Measurements from ENCODE around the gene RIMOC1. TPM values are rescaled to one million over a fixed set of nuclear protein-coding genes. Genes with fewer than 3 reads are reported as not detected.

RIMOC1 gene
- polyA plus RNA-seq, 2 donors, result 5.6 to 6.6 TPM

DNA sequence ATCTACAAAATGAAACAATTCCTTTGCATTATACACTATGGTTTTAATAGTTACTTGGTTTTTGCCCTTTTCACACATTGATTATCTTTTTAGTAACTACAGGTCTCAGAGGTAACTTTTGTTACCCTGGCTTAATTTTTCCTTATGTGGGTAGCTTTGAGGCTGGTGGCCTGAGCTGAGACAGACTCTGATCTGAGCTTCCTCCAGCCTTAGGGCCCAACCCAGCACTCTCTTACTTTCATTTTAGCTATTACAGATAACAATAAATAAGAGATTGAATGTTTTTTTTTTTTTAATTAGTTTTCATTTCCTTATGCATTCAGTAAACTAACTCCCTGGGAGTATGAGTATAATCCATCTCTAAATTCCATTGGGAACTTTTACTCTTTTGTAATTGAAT lies 18.9 kb upstream of the RIMOC1 start:
- Histone ChIP-seq H3K4me3 (ENCODE audit: low read depth in 1 of 2, low read length in 2 of 2) (no peak overlapping the region), H3K36me3 (ENCODE audit: control insufficient read depth in 2 of 2, insufficient read depth in 2 of 2, low read length in 1 of 2) (no peaks in the 10 kb centered on the region), H3K4me1 (ENCODE audit: control insufficient read depth in 2 of 2, insufficient read depth in 2 of 2, low read length in 1 of 2) (no peaks in the 10 kb centered on the region), H3K27ac (ENCODE audit: low read depth in 2 of 2, low read length in 1 of 2) (no peak overlapping the region), H3K9me3 (ENCODE audit: control insufficient read depth in 2 of 2, insufficient read depth in 1 of 2, low read depth in 1 of 2, low read length in 1 of 2) (no peaks in the 10 kb centered on the region), H3K27me3 (ENCODE audit: control insufficient read depth in 1 of 2, insufficient read depth in 2 of 2, low read length in 2 of 2) (no peaks in the 10 kb centered on the region)

DNA sequence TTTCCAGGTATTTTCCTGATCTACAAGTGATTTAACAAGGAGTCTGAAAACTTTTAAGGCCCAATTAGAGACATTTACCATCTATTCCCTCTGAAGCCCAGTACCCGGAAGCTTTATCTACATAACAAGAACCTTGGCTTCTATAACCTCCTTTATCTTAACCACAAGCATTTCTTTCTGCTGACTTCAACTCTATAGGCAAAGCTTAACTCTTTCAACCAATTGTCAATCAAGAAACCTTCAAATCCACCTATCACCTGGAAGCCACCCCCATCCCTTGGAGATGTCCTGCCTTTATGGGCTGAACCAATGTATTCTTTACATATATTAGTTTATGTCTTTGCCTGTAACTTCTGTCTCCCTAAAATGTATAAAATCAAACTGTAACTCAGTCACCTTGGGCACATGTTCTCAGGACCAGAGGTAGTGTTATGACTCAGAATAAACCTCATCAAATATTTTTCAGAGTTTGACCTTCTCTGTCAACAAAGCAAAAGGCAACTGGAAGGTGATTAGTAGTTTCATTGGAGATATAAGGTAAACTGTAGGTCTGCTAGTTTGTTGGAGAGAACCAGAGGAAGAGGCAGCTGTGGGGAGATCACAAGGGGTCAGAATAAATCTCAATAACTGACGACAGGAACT lies 13.0 kb upstream of the RIMOC1 start:
- no peaks in the 10 kb centered on the region for H3K4me1 ChIP-seq (ENCODE audit: control insufficient read depth in 2 of 2, insufficient read depth in 2 of 2, low read length in 1 of 2)
- no peaks in the 10 kb centered on the region for H3K9me3 ChIP-seq (ENCODE audit: control insufficient read depth in 2 of 2, insufficient read depth in 1 of 2, low read depth in 1 of 2, low read length in 1 of 2)
- no peaks in the 10 kb centered on the region for H3K36me3 ChIP-seq (ENCODE audit: control insufficient read depth in 2 of 2, insufficient read depth in 2 of 2, low read length in 1 of 2)
- 53 to 72% methylated on average over 2 of the region's 2 CpGs for WGBS, 2 donors
- no peak overlapping the region for H3K27ac ChIP-seq (ENCODE audit: low read depth in 2 of 2, low read length in 1 of 2)
- no peak overlapping the region for H3K4me3 ChIP-seq (ENCODE audit: low read depth in 1 of 2, low read length in 2 of 2)
- H3K27me3 ChIP-seq (ENCODE audit: control insufficient read depth in 1 of 2, insufficient read depth in 2 of 2, low read length in 2 of 2), result no peaks in the 10 kb centered on the region

DNA sequence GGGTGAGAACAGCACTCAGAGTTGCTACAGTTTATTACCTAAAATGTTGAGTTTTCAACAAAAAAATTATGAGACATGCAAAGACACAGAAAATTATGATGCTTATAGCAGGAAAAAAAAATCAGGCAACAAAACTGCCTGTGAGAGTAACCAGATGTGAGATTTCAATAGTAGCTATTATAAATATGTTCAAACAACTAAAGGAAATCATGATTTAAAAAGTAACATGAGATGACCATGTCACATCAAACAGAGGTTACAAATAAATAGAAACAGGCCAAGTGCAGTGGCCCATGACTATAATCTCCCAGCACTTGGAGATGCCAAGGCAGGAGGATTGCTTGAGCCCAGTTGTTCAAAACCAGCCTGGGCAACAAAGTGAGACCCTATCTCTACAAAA lies 12.1 kb upstream of the RIMOC1 start:
- Histone ChIP-seq H3K4me1 (ENCODE audit: control insufficient read depth in 2 of 2, insufficient read depth in 2 of 2, low read length in 1 of 2) (no peaks in the 10 kb centered on the region), H3K27ac (ENCODE audit: low read depth in 2 of 2, low read length in 1 of 2) (no peak overlapping the region), H3K9me3 (ENCODE audit: control insufficient read depth in 2 of 2, insufficient read depth in 1 of 2, low read depth in 1 of 2, low read length in 1 of 2) (no peaks in the 10 kb centered on the region), H3K36me3 (ENCODE audit: control insufficient read depth in 2 of 2, insufficient read depth in 2 of 2, low read length in 1 of 2) (no peaks in the 10 kb centered on the region), H3K27me3 (ENCODE audit: control insufficient read depth in 1 of 2, insufficient read depth in 2 of 2, low read length in 2 of 2) (no peaks in the 10 kb centered on the region), H3K4me3 (ENCODE audit: low read depth in 1 of 2, low read length in 2 of 2) (no peak overlapping the region)

DNA sequence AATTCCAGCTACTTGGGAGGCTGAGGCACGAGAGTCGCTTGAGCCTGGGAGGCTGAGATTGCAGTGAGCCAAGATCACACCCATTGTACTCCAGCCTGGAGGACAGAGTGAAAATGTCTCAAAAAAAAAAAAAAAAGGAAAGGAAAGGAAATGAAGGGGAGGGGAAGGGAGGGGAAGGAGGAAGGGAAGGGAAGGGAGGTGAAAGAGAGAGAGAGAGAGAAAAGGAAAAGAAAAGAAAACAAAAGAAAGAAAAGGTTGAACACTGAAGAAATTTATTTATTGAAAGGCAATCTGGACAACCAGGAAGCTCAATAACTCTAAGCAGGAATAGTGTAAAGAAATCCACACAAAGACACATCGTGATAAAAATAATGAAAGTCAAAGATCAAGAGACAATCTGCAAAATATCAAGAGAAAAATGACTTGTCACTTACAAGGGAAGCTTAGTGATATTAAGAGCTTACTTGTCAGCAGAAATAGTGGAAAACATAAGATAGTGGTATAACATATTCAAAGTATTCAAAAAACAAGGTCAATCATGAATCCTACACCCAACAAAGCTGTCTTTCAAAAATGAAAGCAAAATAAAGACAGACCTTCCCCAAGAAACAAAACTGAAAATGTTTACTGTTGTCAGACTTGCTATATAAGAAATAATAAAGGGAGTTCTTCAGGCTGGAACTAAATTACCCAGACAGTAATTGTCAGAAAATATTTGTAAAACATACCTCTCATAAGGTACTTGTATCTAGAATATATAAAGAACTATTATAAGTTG lies 10.9 kb upstream of the RIMOC1 start:
- H3K4me3 ChIP-seq (ENCODE audit: low read depth in 1 of 2, low read length in 2 of 2), result no peak overlapping the region
- H3K4me1 ChIP-seq (ENCODE audit: control insufficient read depth in 2 of 2, insufficient read depth in 2 of 2, low read length in 1 of 2), result no peaks in the 10 kb centered on the region
- H3K36me3 ChIP-seq (ENCODE audit: control insufficient read depth in 2 of 2, insufficient read depth in 2 of 2, low read length in 1 of 2), result no peaks in the 10 kb centered on the region
- no peaks in the 10 kb centered on the region for H3K9me3 ChIP-seq (ENCODE audit: control insufficient read depth in 2 of 2, insufficient read depth in 1 of 2, low read depth in 1 of 2, low read length in 1 of 2)
- 77 to 83% methylated on average over 3 of the region's 3 CpGs for WGBS, 2 donors
- no peak overlapping the region for H3K27ac ChIP-seq (ENCODE audit: low read depth in 2 of 2, low read length in 1 of 2)
- no peaks in the 10 kb centered on the region for H3K27me3 ChIP-seq (ENCODE audit: control insufficient read depth in 1 of 2, insufficient read depth in 2 of 2, low read length in 2 of 2)

DNA sequence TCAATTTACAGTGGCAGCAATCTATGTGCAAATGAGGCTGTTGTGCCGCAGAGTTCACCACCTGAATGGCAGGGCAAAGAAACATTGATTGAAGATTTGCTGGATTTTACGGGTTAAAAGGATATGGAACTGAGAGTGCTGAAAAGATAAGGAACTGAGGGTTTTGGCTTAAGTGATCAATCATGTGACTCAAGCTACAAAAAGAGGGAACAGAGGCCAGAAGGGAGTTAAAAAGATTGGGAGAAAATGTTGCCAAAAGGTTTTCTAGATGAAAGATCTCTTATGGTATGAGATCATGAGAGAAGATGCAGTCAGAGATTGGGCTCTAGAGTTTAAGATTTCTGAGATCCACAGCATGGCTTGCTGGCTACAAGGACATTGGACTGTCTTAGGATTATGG lies 7.9 kb upstream of the RIMOC1 start:
- 12 to 15% methylated on average over 2 of the region's 2 CpGs for WGBS, 2 donors
- Histone ChIP-seq H3K4me1 (ENCODE audit: control insufficient read depth in 2 of 2, insufficient read depth in 2 of 2, low read length in 1 of 2) (no peaks in the 10 kb centered on the region), H3K27me3 (ENCODE audit: control insufficient read depth in 1 of 2, insufficient read depth in 2 of 2, low read length in 2 of 2) (no peaks in the 10 kb centered on the region), H3K36me3 (ENCODE audit: control insufficient read depth in 2 of 2, insufficient read depth in 2 of 2, low read length in 1 of 2) (no peaks in the 10 kb centered on the region), H3K4me3 (ENCODE audit: low read depth in 1 of 2, low read length in 2 of 2) (no peak overlapping the region), H3K9me3 (ENCODE audit: control insufficient read depth in 2 of 2, insufficient read depth in 1 of 2, low read depth in 1 of 2, low read length in 1 of 2) (no peaks in the 10 kb centered on the region), H3K27ac (ENCODE audit: low read depth in 2 of 2, low read length in 1 of 2) (no peak overlapping the region)

DNA sequence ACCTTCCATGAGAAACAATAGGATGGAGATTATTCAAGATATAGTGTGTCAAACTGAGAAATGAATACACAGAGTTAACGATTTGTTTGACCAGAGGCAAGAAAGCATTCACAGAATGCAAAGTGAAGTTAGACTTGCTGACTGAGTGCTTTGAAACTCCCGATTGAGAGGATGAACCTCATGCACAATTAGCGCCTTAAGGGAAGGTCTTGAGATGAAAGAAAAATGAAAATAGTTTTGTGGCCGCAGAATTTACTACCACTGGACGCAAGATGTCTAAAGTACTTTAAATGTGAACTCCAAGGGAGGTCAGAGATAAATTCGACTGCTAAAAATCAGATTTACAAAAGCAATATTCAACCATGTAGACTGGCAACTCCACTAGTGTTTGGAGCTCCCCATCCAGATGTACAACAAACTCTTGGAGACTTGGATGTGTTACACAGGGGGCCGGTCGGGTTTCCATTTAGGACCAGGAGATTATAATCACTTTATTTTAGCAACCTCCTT lies 707 bp upstream of the RIMOC1 start:
- WGBS, 2 donors, result 41 to 46% methylated on average over 8 of the region's 8 CpGs
- no peaks in the 10 kb centered on the region for H3K27me3 ChIP-seq (ENCODE audit: control insufficient read depth in 1 of 2, insufficient read depth in 2 of 2, low read length in 2 of 2)
- no peaks in the 10 kb centered on the region for H3K4me1 ChIP-seq (ENCODE audit: control insufficient read depth in 2 of 2, insufficient read depth in 2 of 2, low read length in 1 of 2)
- peaks cover 0 to 3% of the 10 kb centered on the region in 2 donors for H3K36me3 ChIP-seq (ENCODE audit: control insufficient read depth in 2 of 2, insufficient read depth in 2 of 2, low read length in 1 of 2)
- peak overlapping the region; percentile 97 to 99 for H3K4me3 ChIP-seq (ENCODE audit: low read depth in 1 of 2, low read length in 2 of 2)
- peak overlapping the region; percentile 72 to 97 for H3K27ac ChIP-seq (ENCODE audit: low read depth in 2 of 2, low read length in 1 of 2)
- no peaks in the 10 kb centered on the region for H3K9me3 ChIP-seq (ENCODE audit: control insufficient read depth in 2 of 2, insufficient read depth in 1 of 2, low read depth in 1 of 2, low read length in 1 of 2)

DNA sequence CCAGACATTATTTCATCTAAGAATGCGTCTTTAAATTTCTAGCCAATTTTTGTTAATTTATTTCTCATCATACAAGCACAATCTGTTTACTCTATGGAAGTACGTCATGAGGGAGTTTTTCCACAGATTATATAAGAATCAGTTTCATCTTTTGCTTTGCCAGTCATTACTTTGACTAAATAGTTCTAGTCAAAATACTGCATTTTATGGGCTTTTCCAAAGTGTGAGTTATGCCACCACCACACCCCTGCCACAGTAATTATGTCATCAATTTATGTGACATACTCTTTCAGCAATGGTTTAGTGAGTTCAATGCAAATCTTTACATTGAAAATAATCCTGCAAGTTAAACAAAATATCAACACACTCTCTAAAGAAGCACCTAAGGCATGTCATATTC lies 2.0 kb downstream of the RIMOC1 start:
- H3K27ac ChIP-seq (ENCODE audit: low read depth in 2 of 2, low read length in 1 of 2), result no peak overlapping the region
- no peaks in the 10 kb centered on the region for H3K9me3 ChIP-seq (ENCODE audit: control insufficient read depth in 2 of 2, insufficient read depth in 1 of 2, low read depth in 1 of 2, low read length in 1 of 2)
- 79 to 87% methylated on average over 2 of the region's 2 CpGs for WGBS, 2 donors

DNA sequence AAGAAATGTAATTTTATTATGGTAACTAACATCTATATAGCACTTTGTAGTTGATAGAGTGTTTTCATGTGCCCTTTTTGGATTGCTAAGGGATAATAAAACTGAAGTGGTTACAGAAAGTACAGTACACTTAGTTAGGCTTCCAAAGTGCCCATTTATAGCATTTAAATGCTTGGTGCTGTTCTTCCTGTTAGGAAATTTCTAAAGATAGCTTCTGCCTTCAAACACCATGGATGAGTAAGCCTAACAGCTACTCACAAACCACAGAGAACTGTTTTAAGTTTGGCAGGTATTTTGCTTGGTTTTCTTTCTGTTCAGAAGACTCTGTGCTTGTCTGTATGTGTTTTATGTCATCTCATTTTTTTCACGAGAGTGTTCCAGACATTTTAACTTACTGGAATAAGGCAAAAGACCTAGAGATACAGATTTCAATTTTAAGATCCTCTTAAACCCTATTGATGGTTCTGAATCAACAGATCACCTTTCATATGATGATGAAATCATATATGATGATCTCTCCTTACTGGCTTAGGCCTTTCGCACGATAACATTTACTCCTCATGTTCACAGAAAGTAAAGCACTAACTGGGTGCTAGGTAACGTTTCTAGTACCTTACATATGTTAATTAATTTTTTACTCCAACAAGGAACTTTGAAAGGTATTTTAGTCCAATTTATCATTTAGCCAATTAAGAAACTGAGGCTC lies 4.4 kb downstream of the RIMOC1 start:
- H3K9me3 ChIP-seq (ENCODE audit: control insufficient read depth in 2 of 2, insufficient read depth in 1 of 2, low read depth in 1 of 2, low read length in 1 of 2), result no peaks in the 10 kb centered on the region
- no peaks in the 10 kb centered on the region for H3K4me1 ChIP-seq (ENCODE audit: control insufficient read depth in 2 of 2, insufficient read depth in 2 of 2, low read length in 1 of 2)
- no peaks in the 10 kb centered on the region for H3K27me3 ChIP-seq (ENCODE audit: control insufficient read depth in 1 of 2, insufficient read depth in 2 of 2, low read length in 2 of 2)
- WGBS, 2 donors, result 87 to 89% methylated on average over 4 of the region's 4 CpGs
- H3K27ac ChIP-seq (ENCODE audit: low read depth in 2 of 2, low read length in 1 of 2), result no peak overlapping the region
- no peak overlapping the region for H3K4me3 ChIP-seq (ENCODE audit: low read depth in 1 of 2, low read length in 2 of 2)
- H3K36me3 ChIP-seq (ENCODE audit: control insufficient read depth in 2 of 2, insufficient read depth in 2 of 2, low read length in 1 of 2), result peaks cover 3 to 7% of the 10 kb centered on the region in 2 donors

More for the DNA sequence above, 2.0 kb downstream of the RIMOC1 start:
- peaks cover 3% of the 10 kb centered on the region in 2 donors for H3K36me3 ChIP-seq (ENCODE audit: control insufficient read depth in 2 of 2, insufficient read depth in 2 of 2, low read length in 1 of 2)
- H3K27me3 ChIP-seq (ENCODE audit: control insufficient read depth in 1 of 2, insufficient read depth in 2 of 2, low read length in 2 of 2), result no peaks in the 10 kb centered on the region
- no peaks in the 10 kb centered on the region for H3K4me1 ChIP-seq (ENCODE audit: control insufficient read depth in 2 of 2, insufficient read depth in 2 of 2, low read length in 1 of 2)
- H3K4me3 ChIP-seq (ENCODE audit: low read depth in 1 of 2, low read length in 2 of 2), result no peak overlapping the region

DNA sequence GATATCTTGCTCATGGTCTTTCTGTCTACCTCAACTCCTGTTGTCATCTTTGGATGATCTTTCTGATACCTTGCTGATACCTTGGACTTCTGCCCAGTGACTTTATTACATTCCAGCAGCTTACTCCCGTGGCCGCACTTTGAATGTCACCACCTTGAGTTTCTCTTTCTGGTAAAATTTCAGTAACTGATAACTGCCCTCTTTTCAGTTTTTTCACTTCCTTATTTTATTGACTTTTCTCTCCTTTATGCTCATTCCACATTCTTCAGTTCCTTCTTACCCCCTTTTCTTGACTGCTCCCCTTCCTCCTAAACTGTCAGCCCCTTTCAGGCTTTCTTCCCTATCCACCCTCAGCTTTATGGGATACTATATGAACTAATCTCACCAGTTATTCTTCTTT lies 14.0 kb downstream of the RIMOC1 start:
- Histone ChIP-seq H3K9me3 (ENCODE audit: control insufficient read depth in 2 of 2, insufficient read depth in 1 of 2, low read depth in 1 of 2, low read length in 1 of 2) (no peaks in the 10 kb centered on the region), H3K36me3 (ENCODE audit: control insufficient read depth in 2 of 2, insufficient read depth in 2 of 2, low read length in 1 of 2) (peaks cover 6 to 8% of the 10 kb centered on the region in 2 donors), H3K4me3 (ENCODE audit: low read depth in 1 of 2, low read length in 2 of 2) (no peak overlapping the region), H3K27ac (ENCODE audit: low read depth in 2 of 2, low read length in 1 of 2) (no peak overlapping the region), H3K27me3 (ENCODE audit: control insufficient read depth in 1 of 2, insufficient read depth in 2 of 2, low read length in 2 of 2) (no peaks in the 10 kb centered on the region), H3K4me1 (ENCODE audit: control insufficient read depth in 2 of 2, insufficient read depth in 2 of 2, low read length in 1 of 2) (no peaks in the 10 kb centered on the region)
- 86 to 89% methylated on average over 2 of the region's 2 CpGs for WGBS, 2 donors
